GM23338 (cell line): ENCODE data around the gene EYA2. TPM values are rescaled to one million over a fixed set of nuclear protein-coding genes. Genes with fewer than 3 reads are reported as not detected.

ENCODE experiments used
- ATAC-seq: fragments of 200-7000 bp; cut with Tn5 transposase; 3 replicates; pipeline ENCODE4 v1.9.1; 2020
- DNase-seq: peaks from one replicate; pipeline ENCODE4 v3.0.0-alpha.2; 2015; ENCODE audit warnings: low spot score
- H2AFZ ChIP-seq: fragments of 200-600 bp; sonication (generic); 2 replicates; pipeline ENCODE4 v1.8.0; 2016; ENCODE audit warnings: antibody characterized with exemption, mild to moderate bottlenecking, moderate library complexity
- H3F3A ChIP-seq: fragments of 200-600 bp; sonication (generic); replicated peaks from 2 replicates; pipeline ENCODE4 v1.8.0; 2017; ENCODE audit warnings: antibody characterized with exemption, mixed run types, low read depth
- H3K27ac ChIP-seq: fragments of 200-600 bp; sonication (generic); 2 replicates; pipeline ENCODE4 v1.6.1; 2016; ENCODE audit warnings: low read depth
- H3K27me3 ChIP-seq: fragments of 200-600 bp; sonication (generic); 2 replicates; pipeline ENCODE4 v1.8.0; 2016; ENCODE audit warnings: mild to moderate bottlenecking, mixed run types, moderate library complexity; ENCODE audit not compliant: insufficient read depth
- H3K36me3 ChIP-seq: fragments of 200-600 bp; sonication (generic); 2 replicates; pipeline ENCODE4 v1.8.0; 2016; ENCODE audit warnings: mild to moderate bottlenecking; ENCODE audit not compliant: insufficient read depth
- H3K4me1 ChIP-seq: fragments of 200-600 bp; sonication (generic); 2 replicates; pipeline ENCODE4 v1.8.0; 2016; ENCODE audit warnings: mild to moderate bottlenecking, moderate library complexity; ENCODE audit not compliant: insufficient read depth
- H3K4me2 ChIP-seq: fragments of 200-600 bp; sonication (generic); 2 replicates; pipeline ENCODE4 v1.7.1; 2017; ENCODE audit warnings: mixed run types
- H3K4me3 ChIP-seq: fragments of 200-600 bp; sonication (generic); 2 replicates; pipeline ENCODE4 v1.6.1; 2016; ENCODE audit warnings: mixed run types
- H3K79me2 ChIP-seq: fragments of 200-600 bp; sonication (generic); replicated peaks from 2 replicates; pipeline ENCODE4 v1.8.0; 2017; ENCODE audit warnings: mild to moderate bottlenecking; ENCODE audit not compliant: insufficient read depth
- H3K9me2 ChIP-seq: fragments of 200-600 bp; sonication (generic); 2 replicates; pipeline ENCODE4 v1.8.0; 2017; ENCODE audit not compliant: insufficient read depth
- H4K20me1 ChIP-seq: fragments of 200-600 bp; sonication (generic); replicated peaks from 2 replicates; pipeline ENCODE4 v1.8.0; 2017; ENCODE audit warnings: mild to moderate bottlenecking; ENCODE audit not compliant: insufficient read depth
- H3K27ac Mint-ChIP-seq: 2 replicates; pipeline ENCODE4 v1.8.0; 2020; ENCODE audit warnings: inconsistent platforms, mild to moderate bottlenecking, moderate library complexity, mixed read lengths
- H3K27me3 Mint-ChIP-seq: 3 replicates; pipeline ENCODE4 v1.8.0; 2022; ENCODE audit warnings: low read depth, mild to moderate bottlenecking, moderate library complexity, mixed read lengths, inconsistent platforms; ENCODE audit not compliant: insufficient read depth, poor library complexity
- H3K36me3 Mint-ChIP-seq: 3 replicates; pipeline ENCODE4 v1.8.0; 2021; ENCODE audit warnings: low read depth, mild to moderate bottlenecking, inconsistent platforms, moderate library complexity, mixed read lengths
- H3K4me1 Mint-ChIP-seq: 3 replicates; pipeline ENCODE4 v1.8.0; 2020; ENCODE audit warnings: mild to moderate bottlenecking, inconsistent platforms, mixed read lengths
- H3K4me3 Mint-ChIP-seq: 3 replicates; pipeline ENCODE4 v1.8.0; 2021; ENCODE audit warnings: moderate library complexity, mild to moderate bottlenecking, inconsistent platforms, mixed read lengths
- H3K9me3 Mint-ChIP-seq: 3 replicates; pipeline ENCODE4 v1.8.0; 2020; ENCODE audit warnings: moderate library complexity, mild to moderate bottlenecking, inconsistent platforms, mixed read lengths
- CTCF ChIP-seq, 2 experiments: fragments of 200-600 bp in 1 of 2; sonication (generic) in 1 of 2; conservative IDR thresholded peaks; 2 replicates each; pipeline versions ENCODE4 v1.5.1 to v1.6.1; 2016 to 2017; ENCODE audit warnings: antibody characterized with exemption in 2 of 2, low read depth in 2 of 2, mild to moderate bottlenecking in 2 of 2, moderate library complexity in 1 of 2
- ETS1 ChIP-seq: IDR thresholded peaks from 2 replicates; pipeline ENCODE4 v1.6.1; 2016; ENCODE audit warnings: antibody characterized with exemption
- EZH2 ChIP-seq: fragments of 200-600 bp; sonication (generic); IDR thresholded peaks from one replicate; pipeline ENCODE4 v1.8.0; 2017; ENCODE audit warnings: antibody characterized with exemption, mild to moderate bottlenecking, low read depth; ENCODE audit not compliant: unreplicated experiment
- EZH2phosphoT487 ChIP-seq: fragments of 200-600 bp; sonication (generic); IDR thresholded peaks from one replicate; pipeline ENCODE4 v1.8.1; 2018; ENCODE audit warnings: antibody characterized with exemption; ENCODE audit not compliant: unreplicated experiment
- JUNB ChIP-seq: IDR thresholded peaks from one replicate; pipeline ENCODE4 v1.6.1; 2016; ENCODE audit warnings: antibody characterized with exemption; ENCODE audit not compliant: unreplicated experiment
- NANOG ChIP-seq: IDR thresholded peaks from 2 replicates; pipeline ENCODE4 v1.6.1; 2016; ENCODE audit warnings: antibody characterized with exemption, borderline replicate concordance
- POLR2AphosphoS5 ChIP-seq: IDR thresholded peaks from 2 replicates; pipeline ENCODE4 v1.6.1; 2016; ENCODE audit warnings: antibody characterized with exemption, low read depth
- ZNF331 ChIP-seq: fragments of 250-450 bp; sonication (Bioruptor Pico); IDR thresholded peaks from 2 replicates; pipeline ENCODE4 v1.5.0; 2020; ENCODE audit warnings: low read depth, mild to moderate bottlenecking, moderate library complexity
- polyA plus RNA-seq: library from polyadenylated mRNA; unstranded; fragments of >200 nt; fragmentation: Nextera tagmentation; extraction: Ambion mirVana; gene quantifications from 2 replicates; pipeline ENCODE4 v1.2.1, GENCODE V29; 2016
- total RNA-seq: library from RNA; depleted of rRNA; stranded (reverse); fragments of >200 nt; shearing (Covaris generic); gene quantifications from 2 replicates; pipeline ENCODE4 v1.2.3, GENCODE V29; 2014
- TF ChIP-seq, protein P1 (sequence below): IDR thresholded peaks from one replicate; pipeline ENCODE4 v1.6.1; 2018; ENCODE audit warnings: antibody characterized with exemption; ENCODE audit not compliant: unreplicated experiment

EYA2 gene
- total and polyA plus RNA-seq, 2 experiments from 2014 or later, result 0.50 to 0.56 TPM

DNA sequence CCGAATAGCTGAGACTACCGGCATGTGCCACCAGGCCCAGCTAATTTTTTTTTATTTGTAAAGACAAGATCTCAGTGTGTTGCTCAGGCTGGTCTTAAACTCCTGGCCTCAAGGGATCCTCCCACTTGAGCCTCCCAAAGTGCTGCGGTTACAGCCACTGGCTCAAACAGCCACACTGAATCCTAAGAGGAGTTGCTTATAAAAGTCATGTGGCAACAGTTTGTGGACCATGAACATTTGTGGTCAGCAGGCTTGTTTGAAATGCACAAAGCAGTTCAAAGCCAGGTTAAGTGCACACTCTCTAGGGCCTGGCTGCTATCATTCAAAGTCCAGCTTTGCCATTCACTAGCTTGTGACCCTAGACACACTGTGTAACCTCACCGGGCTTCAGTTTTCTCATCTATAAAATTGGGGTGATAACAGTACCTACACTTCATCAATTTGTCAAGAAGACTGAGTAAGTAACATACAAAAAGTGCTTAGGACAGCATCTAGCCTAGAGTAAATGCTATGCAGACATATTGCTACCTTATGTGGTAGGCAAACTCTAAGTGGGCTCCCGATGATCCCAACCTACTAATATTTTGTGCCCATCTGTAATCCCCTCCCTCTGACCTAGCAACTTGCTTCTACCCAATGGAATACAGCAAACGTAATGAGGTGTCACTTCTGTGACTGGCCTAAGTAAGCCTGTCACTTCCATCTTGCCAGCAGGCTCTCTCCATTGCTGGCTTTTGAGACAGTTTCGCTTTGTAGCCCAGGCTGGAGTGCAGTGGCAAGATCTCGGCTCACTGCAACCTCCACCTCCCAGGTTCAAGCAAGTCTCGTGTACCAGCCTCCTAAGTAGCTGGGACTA is 338.9 kb downstream of the EYA2 start:
- no peak overlapping the region for H3K4me3 Mint-ChIP-seq
- TF ChIP-seq EZH2phosphoT487, result no peak
- no peak for TF ChIP-seq NANOG
- no peak for TF ChIP-seq POLR2AphosphoS5
- no peak for TF ChIP-seq JUNB
- Histone ChIP-seq H3K9me2 (no peaks in the 10 kb centered on the region), H3K4me2 (no peak overlapping the region), H4K20me1 (peaks cover 9% of the 10 kb centered on the region), H3K36me3 (peaks cover 65% of the 10 kb centered on the region), H3K4me1 (peaks cover 9% of the 10 kb centered on the region; the same call in 1 of the 2 replicates), H3K79me2 (peaks cover 55% of the 10 kb centered on the region), H2AFZ (no peak overlapping the region), H3K27me3 (no peaks in the 10 kb centered on the region), H3K27ac (peak overlapping the region; percentile 78), H3F3A (peaks cover 28% of the 10 kb centered on the region), H3K4me3 (no peak overlapping the region)
- H3K36me3 Mint-ChIP-seq, result peaks cover 92% of the 10 kb centered on the region
- H3K27me3 Mint-ChIP-seq, result peaks cover 11% of the 10 kb centered on the region
- peak overlapping the region; percentile 70; the same call in 1 of the 2 replicates for H3K27ac Mint-ChIP-seq
- ATAC-seq, result no peak
- no peak for DNase-seq
- H3K4me1 Mint-ChIP-seq, result peaks cover 24% of the 10 kb centered on the region
- H3K9me3 Mint-ChIP-seq, result no peaks in the 10 kb centered on the region

GRCh38 chr20:47235111-47235510 is 340.5 kb downstream of the EYA2 start:
- DNase-seq (no peak), ATAC-seq (no peak)
- Mint-ChIP-seq H3K36me3 (peaks cover 92% of the 10 kb centered on the region), H3K4me1 (peaks cover 24% of the 10 kb centered on the region), H3K4me3 (no peak overlapping the region), H3K27me3 (peaks cover 18% of the 10 kb centered on the region), H3K27ac (no peak overlapping the region), H3K9me3 (no peaks in the 10 kb centered on the region)
- Histone ChIP-seq H4K20me1 (peaks cover 15% of the 10 kb centered on the region), H3K27me3 (no peaks in the 10 kb centered on the region), H3K9me2 (no peaks in the 10 kb centered on the region), H3K4me2 (no peak overlapping the region), H3K27ac (no peak overlapping the region), H2AFZ (no peak overlapping the region), H3K4me3 (no peak overlapping the region), H3K79me2 (peaks cover 52% of the 10 kb centered on the region), H3K36me3 (peaks cover 55% of the 10 kb centered on the region), H3K4me1 (peaks cover 9% of the 10 kb centered on the region; the same call in 1 of the 2 replicates), H3F3A (peaks cover 31% of the 10 kb centered on the region; the same call in 1 of the 2 replicates)
- TF ChIP-seq CTCF (conservative IDR thresholded peaks at IDR 0.05; ENCODE audit: low read depth in 2 of 2) (no peak), ZNF331 (CRISPR knock-in tag) (no peak), JUNB (no peak), ETS1 (no peak), EZH2 (no peak), EZH2phosphoT487 (no peak), NANOG (no peak)
- TF ChIP-seq, protein P1, sequence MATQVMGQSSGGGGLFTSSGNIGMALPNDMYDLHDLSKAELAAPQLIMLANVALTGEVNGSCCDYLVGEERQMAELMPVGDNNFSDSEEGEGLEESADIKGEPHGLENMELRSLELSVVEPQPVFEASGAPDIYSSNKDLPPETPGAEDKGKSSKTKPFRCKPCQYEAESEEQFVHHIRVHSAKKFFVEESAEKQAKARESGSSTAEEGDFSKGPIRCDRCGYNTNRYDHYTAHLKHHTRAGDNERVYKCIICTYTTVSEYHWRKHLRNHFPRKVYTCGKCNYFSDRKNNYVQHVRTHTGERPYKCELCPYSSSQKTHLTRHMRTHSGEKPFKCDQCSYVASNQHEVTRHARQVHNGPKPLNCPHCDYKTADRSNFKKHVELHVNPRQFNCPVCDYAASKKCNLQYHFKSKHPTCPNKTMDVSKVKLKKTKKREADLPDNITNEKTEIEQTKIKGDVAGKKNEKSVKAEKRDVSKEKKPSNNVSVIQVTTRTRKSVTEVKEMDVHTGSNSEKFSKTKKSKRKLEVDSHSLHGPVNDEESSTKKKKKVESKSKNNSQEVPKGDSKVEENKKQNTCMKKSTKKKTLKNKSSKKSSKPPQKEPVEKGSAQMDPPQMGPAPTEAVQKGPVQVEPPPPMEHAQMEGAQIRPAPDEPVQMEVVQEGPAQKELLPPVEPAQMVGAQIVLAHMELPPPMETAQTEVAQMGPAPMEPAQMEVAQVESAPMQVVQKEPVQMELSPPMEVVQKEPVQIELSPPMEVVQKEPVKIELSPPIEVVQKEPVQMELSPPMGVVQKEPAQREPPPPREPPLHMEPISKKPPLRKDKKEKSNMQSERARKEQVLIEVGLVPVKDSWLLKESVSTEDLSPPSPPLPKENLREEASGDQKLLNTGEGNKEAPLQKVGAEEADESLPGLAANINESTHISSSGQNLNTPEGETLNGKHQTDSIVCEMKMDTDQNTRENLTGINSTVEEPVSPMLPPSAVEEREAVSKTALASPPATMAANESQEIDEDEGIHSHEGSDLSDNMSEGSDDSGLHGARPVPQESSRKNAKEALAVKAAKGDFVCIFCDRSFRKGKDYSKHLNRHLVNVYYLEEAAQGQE, result no peak
